PC-3 (cell line): ENCODE measurements around the gene SSTR5.

Experiments used
- EZH2 ChIP-seq: fragments of 300-600 bp; sonication (generic); IDR thresholded peaks from one replicate; pipeline ENCODE4 v1.6.1; 2017; ENCODE audit warnings: antibody characterized with exemption, mild to moderate bottlenecking, low read length; ENCODE audit not compliant: unreplicated experiment
- EZH2phosphoT487 ChIP-seq: fragments of 300-600 bp; sonication (generic); IDR thresholded peaks from 2 replicates; pipeline ENCODE4 v1.6.1; 2018; ENCODE audit warnings: mild to moderate bottlenecking, antibody characterized with exemption, low read length, borderline replicate concordance
- TF ChIP-seq, protein P1 (sequence below): fragments of 300-600 bp; sonication (generic); conservative IDR thresholded peaks from 2 replicates; pipeline ENCODE4 v1.5.1; 2017; ENCODE audit warnings: antibody characterized with exemption, low read depth, mild to moderate bottlenecking, low read length

DNA sequence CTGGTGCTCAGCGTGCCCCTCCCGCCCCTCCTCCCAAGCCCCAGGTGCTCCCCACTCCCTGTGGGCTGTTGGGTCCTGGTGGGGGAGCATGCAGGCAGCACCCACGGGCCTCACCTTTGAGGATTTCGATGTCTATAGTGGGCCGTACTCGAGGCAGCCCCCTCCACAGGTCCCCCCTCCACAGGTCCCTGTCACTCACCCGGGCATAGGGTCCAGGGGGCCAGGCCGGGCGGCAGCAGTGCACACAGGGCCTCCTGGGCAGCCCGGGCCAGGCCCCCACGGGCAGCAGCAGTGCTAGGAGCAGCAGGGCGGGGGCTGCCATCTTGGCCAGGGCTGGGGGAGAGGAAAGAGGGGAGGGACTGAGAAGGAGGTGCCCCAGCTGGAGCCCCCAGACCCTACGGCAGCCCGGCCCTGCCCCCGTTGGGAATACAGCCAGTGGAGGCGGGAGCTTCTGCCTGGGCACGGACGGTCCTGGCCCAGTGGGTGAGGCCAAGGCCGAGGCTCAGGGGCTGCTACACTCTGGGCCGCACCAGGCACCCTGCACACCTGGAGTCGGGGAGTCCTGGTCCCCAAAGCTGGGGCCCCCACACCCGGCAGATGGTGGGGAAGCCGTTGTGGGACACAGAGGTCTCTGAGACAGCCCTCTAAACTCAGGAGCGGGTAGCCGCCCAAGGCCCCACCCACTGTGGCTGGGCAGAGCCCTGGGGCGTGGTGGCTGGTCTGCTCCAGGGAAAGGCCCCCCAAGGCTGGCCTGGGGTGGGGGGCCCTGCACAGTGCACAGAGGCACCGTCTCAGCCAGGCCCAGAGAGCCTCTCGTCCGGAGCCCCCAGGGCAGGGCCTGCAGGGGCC is 22.3 kb downstream of the SSTR5 start:
- TF ChIP-seq, protein P1, sequence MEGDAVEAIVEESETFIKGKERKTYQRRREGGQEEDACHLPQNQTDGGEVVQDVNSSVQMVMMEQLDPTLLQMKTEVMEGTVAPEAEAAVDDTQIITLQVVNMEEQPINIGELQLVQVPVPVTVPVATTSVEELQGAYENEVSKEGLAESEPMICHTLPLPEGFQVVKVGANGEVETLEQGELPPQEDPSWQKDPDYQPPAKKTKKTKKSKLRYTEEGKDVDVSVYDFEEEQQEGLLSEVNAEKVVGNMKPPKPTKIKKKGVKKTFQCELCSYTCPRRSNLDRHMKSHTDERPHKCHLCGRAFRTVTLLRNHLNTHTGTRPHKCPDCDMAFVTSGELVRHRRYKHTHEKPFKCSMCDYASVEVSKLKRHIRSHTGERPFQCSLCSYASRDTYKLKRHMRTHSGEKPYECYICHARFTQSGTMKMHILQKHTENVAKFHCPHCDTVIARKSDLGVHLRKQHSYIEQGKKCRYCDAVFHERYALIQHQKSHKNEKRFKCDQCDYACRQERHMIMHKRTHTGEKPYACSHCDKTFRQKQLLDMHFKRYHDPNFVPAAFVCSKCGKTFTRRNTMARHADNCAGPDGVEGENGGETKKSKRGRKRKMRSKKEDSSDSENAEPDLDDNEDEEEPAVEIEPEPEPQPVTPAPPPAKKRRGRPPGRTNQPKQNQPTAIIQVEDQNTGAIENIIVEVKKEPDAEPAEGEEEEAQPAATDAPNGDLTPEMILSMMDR = no peak
- TF ChIP-seq EZH2 = no peak
- TF ChIP-seq EZH2phosphoT487 = no peak
